AG08396 (cell line): ENCODE results near the gene ASIC5.

Source experiments
- DNase-seq: peaks from one replicate; pipeline ENCODE4 v3.0.0; 2012; ENCODE audit warnings: low spot score, mixed read lengths

The ASIC5 gene

GRCh38 chr4:155881555-155881954 is 15.5 kb upstream of the ASIC5 start:
- DNase-seq, result no peak

GRCh38 chr4:155879767-155880166 is 13.7 kb upstream of the ASIC5 start:
- DNase-seq, result no peak

GRCh38 chr4:155878611-155879010 is 12.5 kb upstream of the ASIC5 start:
- DNase-seq, result no peak

- no peak for DNase-seq
These were observed 11.9 kb upstream of the ASIC5 start for GRCh38 chr4:155877971-155878370.

GRCh38 chr4:155875878-155876277 is 9.8 kb upstream of the ASIC5 start:
- no peak for DNase-seq

- DNase-seq, result no peak
These were observed 10.2 kb downstream of the ASIC5 start for GRCh38 chr4:155855897-155856296.

GRCh38 chr4:155854582-155855226 is 11.4 kb downstream of the ASIC5 start:
- DNase-seq, result peak; percentile 63

- no peak for DNase-seq
These were observed 12.9 kb downstream of the ASIC5 start for GRCh38 chr4:155853189-155853588.

- DNase-seq, result no peak
These were observed 17.0 kb downstream of the ASIC5 start for GRCh38 chr4:155849042-155849441.

GRCh38 chr4:155846929-155847328 is 19.1 kb downstream of the ASIC5 start:
- no peak for DNase-seq

- DNase-seq, result no peak
These were observed 24.0 kb downstream of the ASIC5 start for GRCh38 chr4:155842080-155842479.

- no peak for DNase-seq
These were observed 28.8 kb downstream of the ASIC5 start for GRCh38 chr4:155837203-155837796.

GRCh38 chr4:155832664-155833063 is 33.4 kb downstream of the ASIC5 start:
- DNase-seq, result no peak

- no peak for DNase-seq
These were observed 37.4 kb downstream of the ASIC5 start for GRCh38 chr4:155828628-155829027.

- no peak for DNase-seq
These were observed 43.5 kb downstream of the ASIC5 start for GRCh38 chr4:155822572-155822971.

- no peak for DNase-seq
These were observed 45.1 kb downstream of the ASIC5 start for GRCh38 chr4:155820887-155821518.

- no peak for DNase-seq
These were observed 47.0 kb downstream of the ASIC5 start for GRCh38 chr4:155819066-155819465.

GRCh38 chr4:155818639-155819038 is 47.4 kb downstream of the ASIC5 start:
- no peak for DNase-seq

GRCh38 chr4:155811083-155811482 is 55.0 kb downstream of the ASIC5 start:
- DNase-seq, result no peak

- DNase-seq, result peak; percentile 41
These were observed 56.2 kb downstream of the ASIC5 start for GRCh38 chr4:155809835-155810234.

- no peak for DNase-seq
These were observed 59.1 kb downstream of the ASIC5 start for GRCh38 chr4:155807021-155807420.

GRCh38 chr4:155805016-155805415 is 61.1 kb downstream of the ASIC5 start:
- DNase-seq, result no peak

GRCh38 chr4:155802190-155802959 is 63.7 kb downstream of the ASIC5 start:
- no peak for DNase-seq
